K562 (cell line): ENCODE measurements around the gene SLC6A6. TPM values are rescaled to one million over a fixed set of nuclear protein-coding genes. Genes with fewer than 3 reads are reported as not detected.

ENCODE experiments used
- ARHGAP35 ChIP-seq: fragments of 450-650 bp; IDR thresholded peaks from 2 replicates; pipeline ENCODE4 v1.6.1; 2018; ENCODE audit not compliant: partially characterized antibody
- CTCF ChIP-seq, 3 experiments: IDR thresholded peaks in 2 of 3; conservative IDR thresholded peaks in 1 of 3; 2 replicates each; pipeline ENCODE4 v1.5.1; 2011 to 2012; ENCODE audit warnings: low read length in 3 of 3, mild to moderate bottlenecking in 3 of 3, control low read depth in 2 of 3, improper control_type of control experiment in 1 of 3, inconsistent platforms in 1 of 3, low read depth in 1 of 3, mixed read lengths in 1 of 3, moderate library complexity in 1 of 3; ENCODE audit not compliant: insufficient read depth in 2 of 3
- CXXC5 ChIP-seq: fragments of 250-450 bp; sonication (Bioruptor Pico); IDR thresholded peaks from 2 replicates; pipeline ENCODE4 v1.8.0; 2022; ENCODE audit warnings: inconsistent platforms, mild to moderate bottlenecking, moderate library complexity
- E2F3 ChIP-seq: fragments of 250-450 bp; sonication (Bioruptor Pico); IDR thresholded peaks from 2 replicates; pipeline ENCODE4 v1.4.0; 2020; ENCODE audit warnings: mild to moderate bottlenecking
- HSF4 ChIP-seq: fragments of 250-450 bp; sonication (Bioruptor Pico); IDR thresholded peaks from 2 replicates; pipeline ENCODE4 v2.1.2; 2022; ENCODE audit warnings: mild to moderate bottlenecking, moderate library complexity, borderline replicate concordance
- IRF2 ChIP-seq: sonication (generic); formaldehyde crosslinking; IDR thresholded peaks from 2 replicates; pipeline ENCODE4 v1.8.1; 2022; ENCODE audit warnings: mild to moderate bottlenecking, missing genetic modification reagents
- NR3C1 ChIP-seq: sonication (generic); formaldehyde crosslinking; IDR thresholded peaks from 2 replicates; pipeline ENCODE4 v1.8.1; 2022; ENCODE audit warnings: missing genetic modification reagents
- PBX2 ChIP-seq, 2 experiments: IDR thresholded peaks in 1 of 2; conservative IDR thresholded peaks in 1 of 2; 2 replicates each; pipeline ENCODE4 v1.6.1; 2016; ENCODE audit warnings: low read depth in 2 of 2, mild to moderate bottlenecking in 1 of 2, missing compliant biosample characterization in 1 of 2, missing genetic modification characterization in 1 of 2, moderate library complexity in 1 of 2
- POU5F1 ChIP-seq: fragments of 150-350 bp; IDR thresholded peaks from 2 replicates; pipeline ENCODE4 v1.6.1; 2014; ENCODE audit warnings: borderline replicate concordance, low read length, low read depth, mild to moderate bottlenecking; ENCODE audit not compliant: partially characterized antibody
- RFX1 ChIP-seq: fragments of 450-650 bp; IDR thresholded peaks from 2 replicates; pipeline ENCODE4 v1.6.1; 2016; ENCODE audit warnings: mild to moderate bottlenecking, moderate library complexity
- SAFB2 ChIP-seq: fragments of 200-400 bp; formaldehyde crosslinking; IDR thresholded peaks from 2 replicates; pipeline ENCODE4 v1.6.1; 2018; ENCODE audit warnings: borderline replicate concordance, low read length, low read depth, moderate library complexity; ENCODE audit not compliant: severe bottlenecking
- SMAD3 ChIP-seq: fragments of 450-650 bp; formaldehyde crosslinking; conservative IDR thresholded peaks from 2 replicates; pipeline ENCODE4 v1.4.0; 2020; ENCODE audit warnings: mild to moderate bottlenecking
- SOX6 ChIP-seq: fragments of 450-650 bp; IDR thresholded peaks from 2 replicates; pipeline ENCODE4 v1.6.1; 2014; ENCODE audit warnings: mild to moderate bottlenecking
- SREBF1 ChIP-seq: fragments of 150-350 bp; IDR thresholded peaks from 2 replicates; pipeline ENCODE4 v1.6.1; 2014; ENCODE audit warnings: antibody characterized with exemption, low read depth, low read length, borderline replicate concordance
- TFE3 ChIP-seq: fragments of 450-650 bp; formaldehyde crosslinking; IDR thresholded peaks from 2 replicates; pipeline ENCODE4 v1.4.0; 2020; ENCODE audit warnings: mild to moderate bottlenecking, mixed read lengths
- ZBTB9 ChIP-seq: fragments of 450-650 bp; formaldehyde crosslinking; IDR thresholded peaks from 2 replicates; pipeline ENCODE4 v1.4.0; 2020; ENCODE audit warnings: mild to moderate bottlenecking, moderate library complexity
- ZC3H4 ChIP-seq: sonication (generic); formaldehyde crosslinking; IDR thresholded peaks from 2 replicates; pipeline ENCODE4 v1.9.0; 2021; ENCODE audit warnings: missing genetic modification reagents, borderline replicate concordance
- polyA plus RNA-seq, 8 experiments: library from polyadenylated mRNA; depleted of rRNA in 4 of 8; stranded (reverse) in 5 of 8; unstranded in 3 of 8; fragments of >200 nt; fragmentation: Nextera tagmentation in 2 of 8; fragmentation: Illumina TruSeq in 1 of 8; extraction: Ambion mirVana in 2 of 8; extraction: Trizol in 1 of 8; gene quantifications; 2 replicates each; pipeline versions ENCODE4 v1.2.1 to v1.2.3, GENCODE V29; 2011 to 2014; ENCODE audit warnings: inconsistent platforms in 1 of 8, missing spikeins in 1 of 8
- total RNA-seq, 7 experiments: library from RNA; depleted of rRNA in 6 of 7; stranded (reverse); fragments of >200 nt in 6 of 7; fragmentation: Illumina TruSeq in 2 of 7; extraction: Trizol in 2 of 7; gene quantifications; 2 replicates each; pipeline versions ENCODE4 v1.2.1 to v1.2.3, GENCODE V29; 2011 to 2021; ENCODE audit warnings: low replicate concordance in 1 of 7

The SLC6A6 gene
- total and polyA plus RNA-seq, 9 of the 15 experiments (the other 6 are each of a cell fraction or from before 2014, with no cell fraction given): 12.3 to 203 (median 93.2) TPM

GRCh38 chr3:14410503-14411165, 8.2 kb downstream of the SLC6A6 start (continued):
- no peak for TF ChIP-seq PBX2 (CRISPR knock-in tag; IDR thresholded peaks at IDR 0.05; ENCODE audit: low read depth)
- peak; percentile 73 for TF ChIP-seq PBX2 (tag; conservative IDR thresholded peaks at IDR 0.05; ENCODE audit: low read depth)
- TF ChIP-seq ARHGAP35: no peak
- no peak for TF ChIP-seq POU5F1
- peak; percentile 40; the same call in 1 of the 2 replicates for TF ChIP-seq SOX6
- no peak for TF ChIP-seq SAFB2
- TF ChIP-seq SMAD3 (CRISPR knock-in tag): peak; percentile 64; the same call in 1 of the 2 replicates
- no peak; a peak in 1 of 6 replicates for TF ChIP-seq CTCF (IDR thresholded peaks at IDR 0.05 in 2 of 3, conservative IDR thresholded peaks at IDR 0.05 in 1 of 3; ENCODE audit: insufficient read depth in 2 of 3, low read depth in 1 of 3, low read length in 3 of 3)
- peak; percentile 54 for TF ChIP-seq ZBTB9 (CRISPR knock-in tag)
- no peak for TF ChIP-seq NR3C1 (CRISPR knock-in tag)
- TF ChIP-seq CXXC5 (CRISPR knock-in tag): peak; percentile 70
- TF ChIP-seq ZC3H4 (CRISPR knock-in tag): no peak
- TF ChIP-seq E2F3 (CRISPR knock-in tag): 0 out of 2 replicates have a peak, but pooled peaks have one; percentile 61
- no peak for TF ChIP-seq TFE3 (CRISPR knock-in tag)
- no peak for TF ChIP-seq IRF2
- no peak for TF ChIP-seq HSF4 (CRISPR knock-in tag)
- peak; percentile 24; the same call in 1 of the 2 replicates for TF ChIP-seq SREBF1
- no peak for TF ChIP-seq RFX1
